A673 (cell line): ENCODE data around the gene VARS2. TPM values are rescaled to one million over a fixed set of nuclear protein-coding genes. Genes with fewer than 3 reads are reported as not detected.

Experiments
- BruUV-seq: library from RNA; stranded (reverse); fragments of 400-500 nt; replicated peaks from 2 replicates; lab custom pipeline; 2021; lab: Mats Ljungman, UMichigan
- CTCF ChIA-PET: fragments of 300-600 bp; sonication (Branson Sonifier 250); formaldehyde crosslinking; loops from one replicate; lab custom pipeline; 2022; ENCODE audit warnings: antibody characterized with exemption; lab: Charles Lee
- POLR2A ChIA-PET: fragments of 300-600 bp; sonication (Branson Sonifier 250); formaldehyde crosslinking; loops from one replicate; lab custom pipeline; 2022; ENCODE audit warnings: antibody characterized with exemption; ENCODE audit not compliant: low non-redundant PET; lab: Charles Lee
- DNase-seq: peaks from one replicate; pipeline ENCODE4 v3.0.0-alpha.2; 2015; ENCODE audit warnings: low spot score
- H3K27ac ChIP-seq: fragments of 200-600 bp; sonication (generic); 2 replicates; pipeline ENCODE4 v1.5.1; 2016; ENCODE audit warnings: mixed run types, low read depth, mild to moderate bottlenecking, mixed read lengths, antibody characterized with exemption, low read length; ENCODE audit not compliant: poor library complexity, severe bottlenecking
- H3K27me3 ChIP-seq: fragments of 200-600 bp; sonication (generic); replicated peaks from 2 replicates; pipeline ENCODE4 v1.6.1; 2017; ENCODE audit warnings: mixed run types, low read depth, mild to moderate bottlenecking, mixed read lengths, antibody characterized with exemption, low read length; ENCODE audit not compliant: insufficient read depth, poor library complexity
- H3K36me3 ChIP-seq: fragments of 200-600 bp; sonication (generic); 2 replicates; pipeline ENCODE4 v1.6.1; 2016; ENCODE audit warnings: mixed run types, mild to moderate bottlenecking, mixed read lengths, antibody characterized with exemption, low read length; ENCODE audit not compliant: insufficient read depth, poor library complexity, severe bottlenecking
- H3K4me1 ChIP-seq: fragments of 200-600 bp; sonication (generic); 2 replicates; pipeline ENCODE4 v1.6.1; 2017; ENCODE audit warnings: mixed run types, mild to moderate bottlenecking, mixed read lengths, antibody characterized with exemption, low read length; ENCODE audit not compliant: insufficient read depth, poor library complexity, severe bottlenecking
- H3K4me3 ChIP-seq: fragments of 200-600 bp; sonication (generic); 2 replicates; pipeline ENCODE4 v1.5.1; 2016; ENCODE audit warnings: low read depth, mixed run types, mild to moderate bottlenecking, mixed read lengths, low read length; ENCODE audit not compliant: poor library complexity, severe bottlenecking
- H3K9me3 ChIP-seq: fragments of 200-600 bp; sonication (generic); 2 replicates; pipeline ENCODE4 v1.6.1; 2016; ENCODE audit warnings: mixed run types, low read depth, mild to moderate bottlenecking, mixed read lengths, antibody characterized with exemption, low read length; ENCODE audit not compliant: poor library complexity, severe bottlenecking
- CTCF ChIP-seq: fragments of 300-800, 200-600 bp; sonication (generic); conservative IDR thresholded peaks from 2 replicates; pipeline ENCODE4 v1.5.1; 2017; ENCODE audit warnings: low read depth, mild to moderate bottlenecking, antibody characterized with exemption, low read length, moderate library complexity, mixed read lengths
- EZH2 ChIP-seq: fragments of 200-600 bp; sonication (generic); IDR thresholded peaks from 2 replicates; pipeline ENCODE4 v1.6.1; 2017; ENCODE audit warnings: borderline replicate concordance, low read depth, mild to moderate bottlenecking, mixed read lengths, antibody characterized with exemption, low read length; ENCODE audit not compliant: poor library complexity, severe bottlenecking
- intact Hi-C: fragments of 100-400 bp; cut with micrococcal nuclease; formaldehyde crosslinking; loops from one replicate; pipeline ENCODE4 v1.10.0; 2022; ENCODE audit not compliant: unreplicated experiment
- total RNA-seq: library from RNA; stranded (reverse); gene quantifications from 2 replicates; pipeline ENCODE4 v1.2.3, GENCODE V29; 2021

Gene VARS2
- total RNA-seq, 1 experiment from 2014 or later = 48.4 TPM

DNA sequence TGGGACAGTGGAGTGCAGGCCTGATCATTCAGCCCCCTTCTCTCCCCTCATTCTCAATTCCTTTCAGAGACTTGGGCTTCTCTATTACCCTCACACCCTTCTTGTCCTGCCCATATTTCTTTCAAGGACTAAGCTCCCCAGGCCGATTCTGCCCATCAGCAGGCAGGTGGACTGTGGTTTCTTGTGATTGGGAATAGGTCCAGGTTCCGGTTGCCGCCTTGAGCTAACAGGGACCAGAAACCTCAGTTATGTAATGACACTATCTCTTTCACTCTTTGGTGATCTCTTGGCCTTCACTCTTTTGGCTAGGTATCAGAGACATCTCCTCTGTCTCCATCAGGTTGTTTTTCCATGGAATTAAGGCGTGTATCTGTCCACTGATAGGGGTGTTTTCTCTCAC lies 33.2 kb downstream of the VARS2 start:
- CTCF ChIA-PET = no interaction called here
- H3K4me3 ChIP-seq = no peak overlapping the region
- peaks cover 10% of the 10 kb centered on the region for H3K4me1 ChIP-seq
- no peaks in the 10 kb centered on the region for H3K36me3 ChIP-seq
- TF ChIP-seq EZH2 (no peak), CTCF (no peak)
- no peak overlapping the region for H3K27ac ChIP-seq
- intact Hi-C loops = no loop called here
- POLR2A ChIA-PET = no interaction called here
- BruUV-seq = no TSS peak
- no peaks in the 10 kb centered on the region for H3K9me3 ChIP-seq
- DNase-seq = no peak
- no peaks in the 10 kb centered on the region for H3K27me3 ChIP-seq

DNA sequence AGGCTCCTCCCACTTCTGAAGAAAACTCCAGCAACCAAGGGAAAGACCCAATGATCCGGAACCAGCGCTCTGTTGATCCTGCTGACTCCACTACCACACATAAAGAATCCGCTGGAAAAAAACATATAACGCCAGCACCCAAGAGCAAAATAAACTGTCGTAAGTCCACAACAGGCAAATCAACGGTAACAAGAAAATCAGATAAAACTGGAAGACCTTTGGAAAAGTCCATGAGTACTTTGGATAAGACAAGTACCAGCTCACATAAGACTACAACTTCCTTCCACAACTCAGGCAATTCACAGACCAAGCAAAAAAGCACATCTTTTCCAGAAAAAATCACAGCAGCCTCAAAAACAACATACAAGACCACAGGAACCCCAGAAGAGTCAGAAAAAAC lies 34.8 kb downstream of the VARS2 start:
- Histone ChIP-seq H3K4me1 (peaks cover 1% of the 10 kb centered on the region), H3K36me3 (no peaks in the 10 kb centered on the region), H3K27ac (no peak overlapping the region), H3K4me3 (no peak overlapping the region), H3K9me3 (no peaks in the 10 kb centered on the region), H3K27me3 (no peaks in the 10 kb centered on the region)
- BruUV-seq = no TSS peak
- no peak for DNase-seq
- TF ChIP-seq EZH2 (no peak), CTCF (no peak)
- intact Hi-C loops = no loop called here
- ChIA-PET POLR2A (no interaction called here), CTCF (no interaction called here)

DNA sequence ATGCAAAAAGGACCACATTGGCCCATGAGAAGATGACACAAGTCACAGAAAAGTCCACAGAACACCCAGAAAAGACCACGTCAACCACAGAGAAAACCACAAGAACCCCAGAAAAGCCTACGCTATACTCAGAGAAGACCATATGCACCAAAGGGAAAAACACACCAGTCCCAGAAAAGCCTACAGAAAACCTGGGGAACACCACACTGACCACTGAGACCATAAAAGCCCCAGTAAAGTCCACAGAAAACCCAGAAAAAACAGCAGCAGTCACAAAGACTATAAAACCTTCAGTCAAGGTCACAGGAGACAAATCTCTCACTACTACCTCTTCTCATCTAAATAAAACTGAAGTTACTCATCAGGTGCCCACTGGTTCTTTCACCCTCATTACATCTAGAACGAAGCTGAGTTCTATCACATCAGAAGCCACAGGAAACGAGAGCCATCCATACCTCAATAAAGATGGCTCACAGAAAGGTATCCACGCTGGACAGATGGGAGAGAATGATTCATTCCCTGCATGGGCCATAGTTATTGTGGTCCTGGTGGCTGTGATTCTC lies 38.0 kb downstream of the VARS2 start:
- Histone ChIP-seq H3K36me3 (no peaks in the 10 kb centered on the region), H3K9me3 (no peaks in the 10 kb centered on the region), H3K27ac (no peak overlapping the region), H3K27me3 (no peaks in the 10 kb centered on the region), H3K4me3 (no peak overlapping the region), H3K4me1 (peaks cover 30% of the 10 kb centered on the region)
- DNase-seq = no peak
- ChIA-PET POLR2A (no interaction called here), CTCF (no interaction called here)
- TF ChIP-seq EZH2 (no peak), CTCF (no peak)
- intact Hi-C loops = no loop called here
- no TSS peak for BruUV-seq
